IgD-negative memory B cell (primary cell): ENCODE results near the gene LRRC70. TPM values are rescaled to one million over a fixed set of nuclear protein-coding genes. Genes with fewer than 3 reads are reported as not detected.
A peak's percentile ranks its signal among the peaks of the same experiment; 100 is the strongest.
"Not testable (repeated sequence)": the region's sequence is repeated elsewhere in the genome, so short reads cannot be mapped to it uniquely, and the experiment has no call there.

Experiments
- H3K27ac Mint-ChIP-seq, 3 donors: one replicate each; pipeline ENCODE4 v1.8.0; 2020 to 2022; ENCODE audit warnings: mild to moderate bottlenecking in 3 of 3, mixed read lengths in 3 of 3, moderate library complexity in 1 of 3
- H3K27me3 Mint-ChIP-seq: one replicate; pipeline ENCODE4 v1.8.0; 2021; ENCODE audit warnings: mixed read lengths
- H3K36me3 Mint-ChIP-seq: one replicate; pipeline ENCODE4 v1.8.0; 2020; ENCODE audit warnings: mild to moderate bottlenecking, mixed read lengths
- H3K4me1 Mint-ChIP-seq, 3 donors: one replicate each; pipeline ENCODE4 v1.8.0; 2020 to 2022; ENCODE audit warnings: mixed read lengths in 3 of 3, mild to moderate bottlenecking in 1 of 3
- H3K4me3 Mint-ChIP-seq, 4 donors: one replicate each; pipeline ENCODE4 v1.8.0; 2020 to 2022; ENCODE audit warnings: mild to moderate bottlenecking in 4 of 4, mixed read lengths in 4 of 4, moderate library complexity in 3 of 4
- H3K9me3 Mint-ChIP-seq, 3 donors: one replicate each; pipeline ENCODE4 v1.8.0; 2020 to 2021; ENCODE audit warnings: mixed read lengths in 3 of 3, mild to moderate bottlenecking in 1 of 3
- polyA plus RNA-seq: library from polyadenylated mRNA; unstranded; fragments of 300-500 nt; fragmentation: Illumina TruSeq; gene quantifications from one replicate; pipeline ENCODE4 v1.2.3, GENCODE V29; 2021

The LRRC70 gene
- polyA plus RNA-seq, 1 donor from 2014 or later: not detected

DNA sequence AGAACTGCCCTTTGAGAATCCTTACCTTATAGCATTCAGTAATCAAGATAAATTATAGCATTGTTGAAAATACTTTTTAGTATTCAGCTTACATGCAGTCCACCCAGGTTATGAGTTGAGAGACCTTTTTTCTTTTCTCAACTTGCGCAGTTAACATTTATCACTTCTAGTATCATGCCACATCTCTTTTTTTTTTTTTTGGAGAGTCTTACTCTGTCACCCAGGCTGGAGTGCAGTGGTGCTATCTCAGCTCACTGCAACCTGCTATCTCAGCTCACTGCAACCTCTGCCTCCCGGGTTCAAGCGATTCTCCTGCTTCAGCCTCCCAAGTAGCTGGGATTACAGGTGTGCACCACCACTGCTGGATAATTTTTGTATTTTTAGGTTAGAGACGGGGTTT lies 29.0 kb downstream of the LRRC70 start:
- Mint-ChIP-seq H3K4me3 (no peak overlapping the region), H3K9me3 (no peaks in the 10 kb centered on the region), H3K27ac (no peak overlapping the region), H3K4me1 (no peaks in the 10 kb centered on the region), H3K27me3 (no peaks in the 10 kb centered on the region), H3K36me3 (peaks cover 16% of the 10 kb centered on the region)

DNA sequence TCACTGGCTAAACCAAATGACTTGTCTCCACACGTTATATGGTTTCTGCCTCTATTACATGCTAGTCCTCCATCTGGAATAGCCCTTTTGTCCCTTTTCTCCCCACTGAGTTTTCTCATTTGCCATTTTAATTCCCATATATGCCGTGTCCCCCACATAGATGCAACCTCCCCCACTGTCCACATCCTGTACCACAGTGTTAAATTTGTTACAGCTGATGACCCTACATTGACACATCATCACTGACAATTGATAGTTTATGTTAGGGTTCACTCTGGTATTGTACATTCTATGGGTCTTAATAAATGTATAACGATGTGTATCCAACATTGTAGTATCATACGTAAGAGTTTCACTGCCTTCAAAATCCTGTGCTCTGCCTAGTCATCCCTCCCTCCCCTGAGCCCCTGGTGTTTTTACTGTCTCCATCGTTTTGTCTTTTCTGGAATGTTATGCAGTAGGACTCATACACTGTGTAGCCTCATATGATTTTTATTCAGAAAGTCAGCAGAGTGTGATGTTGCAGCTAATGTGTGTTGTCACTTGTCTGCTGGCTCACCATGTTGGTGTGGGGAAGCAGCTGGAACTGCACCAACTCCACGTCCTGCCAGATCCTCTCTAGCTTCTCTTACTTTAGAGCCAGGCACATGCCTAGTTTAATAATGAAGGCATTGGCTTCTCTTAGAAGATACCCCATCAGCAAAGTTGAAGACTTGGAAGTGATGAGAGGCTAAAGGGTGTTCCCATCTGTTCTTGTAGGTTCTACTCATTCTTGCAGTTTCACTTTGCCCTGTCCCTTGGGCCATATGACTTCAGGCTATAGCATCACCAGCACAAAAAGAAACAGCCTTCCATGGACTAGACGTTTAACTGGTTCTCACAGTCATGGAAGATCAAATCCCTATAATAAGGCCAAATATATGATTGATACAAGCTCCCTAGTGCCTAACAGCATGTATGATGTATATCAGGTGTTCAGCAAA lies 30.2 kb downstream of the LRRC70 start:
- H3K27ac Mint-ChIP-seq: no peak overlapping the region
- no peaks in the 10 kb centered on the region for H3K27me3 Mint-ChIP-seq
- no peak overlapping the region for H3K4me3 Mint-ChIP-seq
- H3K4me1 Mint-ChIP-seq: no peaks in the 10 kb centered on the region
- peaks cover 16% of the 10 kb centered on the region for H3K36me3 Mint-ChIP-seq
- H3K9me3 Mint-ChIP-seq: no peaks in the 10 kb centered on the region

DNA sequence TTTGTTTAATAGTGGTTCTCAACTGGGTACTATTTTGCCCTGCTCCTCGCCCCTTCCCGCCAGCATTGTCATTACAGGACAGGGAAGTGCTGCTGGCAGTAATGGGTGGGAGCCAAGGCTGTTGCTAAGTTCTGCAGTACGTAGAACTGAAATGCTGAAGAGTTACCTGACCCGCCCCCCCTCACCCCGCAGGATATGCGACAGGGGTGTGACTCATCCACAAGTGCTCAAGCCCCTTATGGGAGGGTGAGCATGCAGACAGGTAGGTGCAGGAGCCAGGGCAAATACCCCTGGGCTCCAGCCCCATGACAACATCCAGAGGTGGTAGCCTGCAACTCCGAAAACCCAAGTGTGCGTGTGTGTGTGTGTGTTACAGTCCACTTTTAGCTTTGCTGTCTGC lies 35.7 kb downstream of the LRRC70 start:
- no peak overlapping the region for H3K4me3 Mint-ChIP-seq
- H3K9me3 Mint-ChIP-seq: no peaks in the 10 kb centered on the region
- H3K27ac Mint-ChIP-seq: no peak overlapping the region
- H3K36me3 Mint-ChIP-seq: peaks cover 3% of the 10 kb centered on the region
- H3K27me3 Mint-ChIP-seq: no peaks in the 10 kb centered on the region
- no peaks in the 10 kb centered on the region for H3K4me1 Mint-ChIP-seq

DNA sequence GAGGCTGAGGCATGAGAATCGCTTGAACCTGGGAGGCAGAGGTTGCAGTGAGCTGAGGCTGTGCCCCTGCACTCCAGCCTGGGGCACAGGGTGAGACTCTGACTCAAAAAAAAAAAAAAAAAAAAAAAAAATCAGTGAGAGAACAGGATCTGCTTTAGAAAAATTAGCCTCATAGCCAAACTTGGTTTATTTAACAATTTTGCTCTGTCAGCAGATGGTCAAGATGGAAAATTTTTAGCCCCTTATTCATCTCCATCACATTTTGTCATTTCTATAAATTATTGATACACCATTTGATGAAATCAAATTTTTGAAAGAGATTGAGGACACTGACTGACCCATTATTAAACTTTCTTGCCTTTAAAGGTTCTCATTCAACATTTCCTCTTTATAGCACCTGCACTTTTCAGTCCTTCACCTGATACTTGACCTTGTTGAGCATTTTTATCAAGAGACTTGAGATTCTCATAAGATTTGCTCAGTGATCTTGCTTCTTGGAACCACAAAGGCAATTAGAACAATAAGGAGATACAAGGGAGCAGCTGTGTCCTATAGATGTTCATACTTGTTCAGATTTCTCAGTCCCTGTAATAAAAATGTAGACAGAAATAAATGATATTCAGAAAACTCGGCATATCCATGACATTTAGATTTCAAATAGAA lies 38.1 kb downstream of the LRRC70 start:
- Mint-ChIP-seq H3K27me3 (no peaks in the 10 kb centered on the region), H3K9me3 (no peaks in the 10 kb centered on the region), H3K4me3 (no peak overlapping the region), H3K4me1 (no peaks in the 10 kb centered on the region), H3K36me3 (peaks cover 3% of the 10 kb centered on the region), H3K27ac (no peak overlapping the region)

DNA sequence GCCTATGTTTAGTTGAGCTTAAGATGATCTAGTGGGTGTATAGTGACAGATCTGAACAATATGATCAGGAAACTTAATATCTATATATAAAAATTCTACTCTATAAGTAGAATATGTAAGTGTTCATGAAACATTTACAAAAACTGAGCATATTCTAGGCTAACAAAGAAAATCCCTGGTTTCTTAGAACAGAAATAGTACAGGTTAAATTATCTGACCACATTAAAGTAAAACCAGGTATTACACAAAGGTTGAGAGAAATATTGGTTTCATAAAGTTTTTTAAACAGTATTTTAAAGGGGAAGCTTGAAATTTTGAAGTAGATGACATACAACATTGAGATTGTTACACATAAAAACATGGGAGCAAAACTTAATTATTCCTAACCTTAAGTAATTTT lies 39.3 kb downstream of the LRRC70 start:
- no peaks in the 10 kb centered on the region for H3K4me1 Mint-ChIP-seq
- no peak overlapping the region for H3K4me3 Mint-ChIP-seq
- no peaks in the 10 kb centered on the region for H3K9me3 Mint-ChIP-seq
- H3K27me3 Mint-ChIP-seq: no peaks in the 10 kb centered on the region
- no peak overlapping the region for H3K27ac Mint-ChIP-seq
- peaks cover 3% of the 10 kb centered on the region for H3K36me3 Mint-ChIP-seq

DNA sequence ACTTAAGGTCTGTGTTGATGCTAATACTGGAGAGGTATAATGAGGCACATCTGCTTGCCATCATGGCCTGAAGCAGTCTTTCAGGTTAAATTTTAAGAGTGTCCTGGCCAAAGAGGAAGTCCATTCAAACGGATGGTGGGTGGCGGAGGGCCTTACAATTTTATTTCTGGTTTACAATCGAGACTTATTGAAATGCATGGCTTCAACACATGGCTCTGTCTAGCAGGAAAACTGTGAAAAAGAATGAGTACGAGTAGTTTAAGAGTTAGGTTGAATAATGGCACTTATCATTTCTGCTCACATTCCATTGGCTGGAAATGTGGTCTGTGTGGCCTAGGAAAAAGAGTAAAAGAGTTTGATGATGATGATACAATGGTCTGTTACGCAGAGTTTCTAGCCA lies 42.1 kb downstream of the LRRC70 start:
- Mint-ChIP-seq H3K27ac (no peak overlapping the region), H3K27me3 (no peaks in the 10 kb centered on the region), H3K9me3 (no peaks in the 10 kb centered on the region), H3K4me3 (no peak overlapping the region), H3K4me1 (no peaks in the 10 kb centered on the region), H3K36me3 (no peaks in the 10 kb centered on the region)

DNA sequence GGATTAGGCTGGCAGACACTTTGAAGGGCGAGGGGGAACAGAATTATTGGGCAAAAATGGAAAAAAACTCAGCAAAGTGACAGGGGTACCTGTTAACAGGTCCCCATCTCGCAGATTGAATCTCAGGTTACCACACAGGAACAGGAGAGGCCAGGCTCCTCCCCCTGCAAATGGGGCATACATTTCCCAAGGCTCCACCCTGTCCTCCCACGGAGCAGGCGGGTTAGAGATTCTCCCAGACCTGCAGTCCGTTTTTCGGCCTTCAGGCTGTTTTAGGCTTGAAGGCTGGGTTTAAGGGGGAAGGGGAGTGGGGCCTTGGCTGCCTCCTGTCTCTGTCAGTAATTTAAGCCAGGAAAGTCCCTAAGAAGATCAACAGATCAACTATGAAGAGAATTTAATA lies 42.7 kb downstream of the LRRC70 start:
- Mint-ChIP-seq H3K4me1 (no peaks in the 10 kb centered on the region), H3K4me3 (no peak overlapping the region), H3K27me3 (no peaks in the 10 kb centered on the region), H3K27ac (peak overlapping the region in 1 of 3 donors; percentile 13), H3K36me3 (no peaks in the 10 kb centered on the region), H3K9me3 (no peaks in the 10 kb centered on the region)

DNA sequence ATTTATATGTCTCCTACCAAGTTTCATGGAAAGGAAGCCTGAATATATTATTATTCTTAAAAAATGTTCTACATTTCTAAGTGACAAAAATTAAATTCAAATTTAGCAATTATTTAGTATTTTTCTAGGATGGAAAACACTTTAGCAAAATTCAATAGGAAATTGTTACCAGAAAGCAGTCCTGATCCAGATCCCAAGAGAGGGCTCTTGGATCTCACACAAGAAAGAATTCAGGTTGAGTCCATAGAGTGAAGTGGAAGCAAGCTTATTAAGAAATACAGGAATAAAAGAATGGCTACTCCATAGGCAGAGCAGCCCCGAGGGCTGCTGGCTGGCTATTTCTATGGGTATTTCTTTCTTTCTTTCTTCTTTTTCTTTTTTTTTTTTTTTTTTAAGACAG lies 44.7 kb downstream of the LRRC70 start:
- Mint-ChIP-seq H3K27me3 (no peaks in the 10 kb centered on the region), H3K27ac (no peak overlapping the region), H3K36me3 (peaks cover 2% of the 10 kb centered on the region), H3K4me1 (no peaks in the 10 kb centered on the region), H3K4me3 (no peak overlapping the region), H3K9me3 (no peaks in the 10 kb centered on the region)

DNA sequence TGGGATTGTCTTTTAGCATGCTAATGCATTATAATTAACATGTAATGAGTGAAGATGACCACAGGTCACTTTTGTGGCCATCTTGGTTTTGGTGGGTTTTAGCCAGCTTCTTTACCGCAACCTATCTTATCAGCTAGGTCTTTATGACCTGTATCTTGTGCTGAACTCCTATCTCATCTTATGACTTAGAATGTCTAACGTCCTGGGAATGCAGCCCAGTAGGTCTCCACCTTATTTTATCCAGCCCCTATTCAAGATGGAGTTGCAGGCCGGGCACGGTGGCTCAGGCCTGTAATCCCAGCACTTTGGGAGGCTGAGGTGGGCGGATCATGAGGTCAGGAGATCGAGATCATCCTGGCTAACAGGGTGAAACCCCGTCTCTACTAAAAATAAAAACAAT lies 45.8 kb downstream of the LRRC70 start:
- H3K27ac Mint-ChIP-seq: peak overlapping the region in 1 of 3 donors; percentile 57
- not testable (repeated sequence) for H3K4me1 Mint-ChIP-seq, H3K4me3 Mint-ChIP-seq, H3K9me3 Mint-ChIP-seq, H3K36me3 Mint-ChIP-seq, H3K27me3 Mint-ChIP-seq

DNA sequence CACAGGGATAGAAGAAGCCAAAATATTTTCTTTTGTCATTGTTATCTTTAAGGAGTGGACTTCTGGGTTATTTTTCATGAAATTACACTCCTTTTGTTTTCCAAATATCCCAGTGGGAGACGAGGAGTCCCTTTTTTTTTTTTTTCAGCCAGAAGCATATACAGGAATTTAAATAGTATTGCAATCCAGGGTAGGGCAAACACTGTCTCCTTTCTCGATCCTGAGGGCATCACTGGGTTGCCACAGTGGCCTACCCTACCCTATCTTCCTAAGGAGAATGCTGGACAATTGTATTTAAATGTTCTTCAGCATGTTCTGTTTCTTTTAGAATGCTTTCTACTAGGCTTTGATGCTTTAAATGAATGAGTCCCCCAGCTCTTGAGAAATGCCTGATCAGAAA lies 47.9 kb downstream of the LRRC70 start:
- Mint-ChIP-seq H3K4me3 (no peak overlapping the region), H3K27me3 (no peaks in the 10 kb centered on the region), H3K27ac (no peak overlapping the region), H3K4me1 (no peaks in the 10 kb centered on the region), H3K9me3 (no peaks in the 10 kb centered on the region), H3K36me3 (peaks cover 6% of the 10 kb centered on the region)

DNA sequence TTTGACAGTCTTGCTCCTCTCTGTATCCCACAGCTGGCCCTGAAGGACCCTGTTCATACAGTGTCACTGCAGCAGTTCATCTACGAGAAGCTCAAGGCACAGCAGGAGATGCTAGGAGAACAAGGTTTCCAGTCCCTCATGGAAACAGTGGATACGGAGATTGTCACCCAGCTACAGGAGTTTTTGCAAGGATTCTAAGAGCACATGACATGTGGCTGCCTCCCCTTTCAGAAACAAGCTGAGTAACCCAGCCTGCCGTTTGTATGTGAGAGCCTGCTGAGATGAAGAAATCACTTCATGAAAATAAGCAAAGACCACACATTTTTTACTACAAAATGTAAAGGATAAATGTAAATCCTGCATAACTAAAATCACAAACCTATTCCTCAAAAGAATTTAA lies 48.5 kb downstream of the LRRC70 start:
- H3K4me3 Mint-ChIP-seq: no peak overlapping the region

DNA sequence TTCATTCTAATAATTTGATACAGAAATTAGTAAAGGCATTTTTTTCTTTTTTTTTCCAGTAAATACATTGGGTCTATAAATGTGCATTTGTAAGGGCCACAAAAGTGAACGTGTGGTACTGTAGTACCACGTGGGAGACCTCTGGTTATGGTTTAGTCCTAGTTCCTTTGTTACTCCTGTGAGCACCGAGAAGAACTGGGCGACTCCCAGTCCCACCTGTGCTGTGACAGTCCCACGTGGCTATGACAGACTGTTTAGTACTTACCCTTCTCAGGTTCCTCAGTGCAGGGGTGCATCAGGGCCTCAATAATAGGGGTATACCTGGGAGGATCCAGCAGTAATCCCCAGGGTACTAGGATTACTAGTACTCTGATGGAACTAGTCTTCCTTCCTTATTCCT lies 49.3 kb downstream of the LRRC70 start:
- Mint-ChIP-seq H3K4me1 (no peaks in the 10 kb centered on the region), H3K9me3 (peaks cover 0 to 1% (median 0%) of the 10 kb centered on the region in 3 donors), H3K27ac (no peak overlapping the region), H3K27me3 (no peaks in the 10 kb centered on the region), H3K4me3 (no peak overlapping the region), H3K36me3 (peaks cover 9% of the 10 kb centered on the region)

More for the DNA sequence above, 48.5 kb downstream of the LRRC70 start:
- no peaks in the 10 kb centered on the region for H3K4me1 Mint-ChIP-seq
- H3K27ac Mint-ChIP-seq: no peak overlapping the region
- no peaks in the 10 kb centered on the region for H3K9me3 Mint-ChIP-seq
- H3K27me3 Mint-ChIP-seq: no peaks in the 10 kb centered on the region
- H3K36me3 Mint-ChIP-seq: peaks cover 9% of the 10 kb centered on the region

Other genes starting within 250 kb of the LRRC70 start
- gene DIMT1, start 174.9 kb upstream of the LRRC70 start, polyA plus RNA-seq: 37.7 TPM
- 5.7 TPM for gene IPO11, start 166.1 kb upstream of the LRRC70 start, polyA plus RNA-seq